SK-N-MC (cell line): ENCODE results near the gene ZMYM2.

Experiments used
- EZH2 ChIP-seq: fragments of 200-600 bp; sonication (generic); IDR thresholded peaks from one replicate; pipeline ENCODE4 v1.6.1; 2017; ENCODE audit warnings: antibody characterized with exemption
- FOXP2 ChIP-seq: optimal IDR thresholded peaks from 2 replicates; pipeline ENCODE3; 2011; ENCODE audit warnings: mild to moderate bottlenecking, moderate library complexity; ENCODE audit not compliant: insufficient read depth; ENCODE audit errors: extremely low read length, control extremely low read depth
- POLR2AphosphoS5 ChIP-seq: IDR thresholded peaks from 2 replicates; pipeline ENCODE4 v1.6.1; 2012; ENCODE audit warnings: mild to moderate bottlenecking, low read depth, low read length, borderline replicate concordance

DNA sequence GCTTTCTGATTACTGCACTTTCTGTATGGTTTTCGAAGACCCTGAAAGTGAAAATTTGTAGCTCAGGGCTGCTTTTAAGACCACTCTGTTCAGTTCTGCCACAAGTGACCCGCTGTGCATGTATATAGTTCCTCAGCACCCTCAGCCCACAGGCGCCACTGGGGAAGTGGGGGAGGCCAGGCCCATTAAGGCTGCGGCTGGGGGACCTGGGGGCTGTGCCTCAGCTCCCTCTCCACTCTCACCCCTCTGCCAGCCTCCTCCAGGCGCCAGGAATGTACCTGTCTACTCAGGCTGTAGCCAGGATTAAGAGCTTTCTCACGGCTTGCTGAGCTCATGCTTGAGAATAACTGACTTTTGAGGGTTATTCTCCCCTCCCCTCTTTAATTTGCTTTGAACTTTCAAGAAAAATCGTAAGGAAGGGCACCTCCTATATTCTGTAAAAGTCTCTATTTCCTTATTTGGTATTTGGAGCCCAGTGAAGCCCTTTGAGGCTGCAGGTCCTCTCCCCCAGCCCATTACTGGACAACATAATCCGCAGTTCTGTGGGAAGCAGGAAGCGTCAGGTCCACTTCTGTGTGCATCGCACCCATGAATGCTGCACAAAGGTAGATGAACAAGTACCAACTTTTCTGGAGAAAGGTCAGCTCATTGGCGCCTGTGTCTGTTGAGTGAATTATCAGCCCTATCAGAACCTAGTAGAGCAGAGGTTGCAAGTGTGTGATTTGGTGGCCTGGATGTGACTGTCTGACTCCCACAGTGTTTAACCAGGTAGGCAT lies 172.7 kb downstream of the ZMYM2 start:
- TF ChIP-seq EZH2 (no peak), POLR2AphosphoS5 (no peak), FOXP2 (no peak)
